Chondrocyte (in vitro differentiated cells): ENCODE results near the gene KDM4C. TPM values are rescaled to one million over a fixed set of nuclear protein-coding genes. Genes with fewer than 3 reads are reported as not detected.

Experiments used
- DNase-seq: peaks from one replicate; pipeline ENCODE4 v3.0.0; 2021; ENCODE audit warnings: mixed read lengths, low spot score
- H3K27ac Mint-ChIP-seq: one replicate; pipeline ENCODE4 v1.8.0; 2021; ENCODE audit warnings: mild to moderate bottlenecking, moderate library complexity, mixed read lengths; ENCODE audit not compliant: unreplicated experiment
- H3K27me3 Mint-ChIP-seq: 2 replicates; pipeline ENCODE4 v1.8.0; 2021; ENCODE audit warnings: low read depth, mixed read lengths
- H3K36me3 Mint-ChIP-seq: 2 replicates; pipeline ENCODE4 v1.8.0; 2021; ENCODE audit warnings: low read depth, mixed read lengths
- H3K4me1 Mint-ChIP-seq: 2 replicates; pipeline ENCODE4 v1.8.0; 2021; ENCODE audit warnings: low read depth, mild to moderate bottlenecking, mixed read lengths
- H3K4me3 Mint-ChIP-seq: one replicate; pipeline ENCODE4 v1.8.0; 2021; ENCODE audit warnings: mild to moderate bottlenecking, moderate library complexity, mixed read lengths; ENCODE audit not compliant: unreplicated experiment
- H3K9me3 Mint-ChIP-seq: 2 replicates; pipeline ENCODE4 v1.8.0; 2021; ENCODE audit warnings: low read depth, mixed read lengths
- total RNA-seq: library from RNA; stranded (reverse); gene quantifications from 3 replicates; pipeline ENCODE4 v1.2.1, GENCODE V29; 2021
- TF ChIP-seq, protein P1 (sequence below): fragments of 200-600 bp; sonication (generic); IDR thresholded peaks from 2 replicates; pipeline ENCODE4 v1.5.0; 2021; ENCODE audit warnings: antibody characterized with exemption, mild to moderate bottlenecking, moderate library complexity

KDM4C gene
- total RNA-seq, 1 donor from 2014 or later: 18.1 TPM

DNA sequence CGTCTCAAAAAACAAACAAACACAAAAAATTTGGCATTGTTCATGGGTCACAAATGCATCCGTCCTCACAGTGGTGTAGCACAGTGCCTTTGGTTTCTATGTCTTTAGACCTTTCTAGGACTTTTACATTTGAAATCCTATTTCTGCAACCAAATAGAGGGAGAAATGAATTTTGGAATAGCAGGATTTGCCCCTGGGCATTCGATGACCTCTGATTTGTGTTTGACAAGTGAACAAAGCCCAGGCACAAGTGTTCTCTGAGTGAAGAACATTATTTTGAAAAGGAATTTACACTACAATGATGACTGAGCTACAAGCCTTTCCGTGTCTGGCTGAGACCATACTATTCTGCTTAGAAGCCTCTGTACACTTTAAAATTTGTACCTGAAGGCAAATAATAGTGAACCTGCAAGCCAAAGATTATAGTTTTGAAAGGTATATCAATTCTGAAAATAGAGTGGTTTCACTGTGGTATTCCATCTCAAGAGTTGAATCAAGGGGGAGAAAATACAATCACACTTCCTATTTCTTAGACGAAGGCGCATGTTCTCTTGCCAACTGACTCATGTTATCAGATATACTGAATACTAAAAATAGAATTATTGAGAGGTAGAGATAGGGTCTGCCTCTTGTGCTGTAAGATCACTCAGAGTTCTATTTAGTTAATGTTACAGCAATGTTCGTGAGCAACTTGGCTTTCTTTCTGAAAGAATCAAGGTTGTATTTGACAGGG, 297.6 kb downstream of the KDM4C start:
- no peak overlapping the region for H3K27ac Mint-ChIP-seq
- DNase-seq: no peak
- H3K9me3 Mint-ChIP-seq: no peaks in the 10 kb centered on the region
- no peaks in the 10 kb centered on the region for H3K27me3 Mint-ChIP-seq
- H3K4me3 Mint-ChIP-seq: no peak overlapping the region
- H3K4me1 Mint-ChIP-seq: peaks cover 5% of the 10 kb centered on the region
- TF ChIP-seq, protein P1, sequence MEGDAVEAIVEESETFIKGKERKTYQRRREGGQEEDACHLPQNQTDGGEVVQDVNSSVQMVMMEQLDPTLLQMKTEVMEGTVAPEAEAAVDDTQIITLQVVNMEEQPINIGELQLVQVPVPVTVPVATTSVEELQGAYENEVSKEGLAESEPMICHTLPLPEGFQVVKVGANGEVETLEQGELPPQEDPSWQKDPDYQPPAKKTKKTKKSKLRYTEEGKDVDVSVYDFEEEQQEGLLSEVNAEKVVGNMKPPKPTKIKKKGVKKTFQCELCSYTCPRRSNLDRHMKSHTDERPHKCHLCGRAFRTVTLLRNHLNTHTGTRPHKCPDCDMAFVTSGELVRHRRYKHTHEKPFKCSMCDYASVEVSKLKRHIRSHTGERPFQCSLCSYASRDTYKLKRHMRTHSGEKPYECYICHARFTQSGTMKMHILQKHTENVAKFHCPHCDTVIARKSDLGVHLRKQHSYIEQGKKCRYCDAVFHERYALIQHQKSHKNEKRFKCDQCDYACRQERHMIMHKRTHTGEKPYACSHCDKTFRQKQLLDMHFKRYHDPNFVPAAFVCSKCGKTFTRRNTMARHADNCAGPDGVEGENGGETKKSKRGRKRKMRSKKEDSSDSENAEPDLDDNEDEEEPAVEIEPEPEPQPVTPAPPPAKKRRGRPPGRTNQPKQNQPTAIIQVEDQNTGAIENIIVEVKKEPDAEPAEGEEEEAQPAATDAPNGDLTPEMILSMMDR: no peak
- H3K36me3 Mint-ChIP-seq: peaks cover 2% of the 10 kb centered on the region

DNA sequence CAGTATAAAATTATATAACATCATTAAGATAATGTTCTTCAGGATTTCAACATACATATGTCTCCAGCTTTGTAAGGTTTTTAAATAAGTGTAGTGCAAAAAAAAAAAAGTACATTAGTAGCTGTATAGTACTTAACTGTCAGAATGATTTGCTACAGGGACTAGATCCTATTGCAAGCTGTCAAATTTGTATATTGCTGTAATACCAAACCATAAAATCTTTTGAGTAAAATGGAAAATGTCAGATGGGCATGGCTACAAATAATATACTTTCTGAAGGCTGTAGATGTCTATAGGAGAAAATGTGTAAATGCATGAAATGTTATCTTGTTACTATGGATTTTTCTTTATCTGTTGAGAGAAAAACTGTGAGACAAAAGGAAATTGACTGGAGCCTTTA, 298.5 kb downstream of the KDM4C start:
- Mint-ChIP-seq H3K4me1 (peaks cover 5% of the 10 kb centered on the region), H3K4me3 (no peak overlapping the region), H3K36me3 (peaks cover 2% of the 10 kb centered on the region), H3K27ac (no peak overlapping the region), H3K27me3 (no peaks in the 10 kb centered on the region), H3K9me3 (no peaks in the 10 kb centered on the region)
- no peak for DNase-seq
- TF ChIP-seq, protein P1: no peak

DNA sequence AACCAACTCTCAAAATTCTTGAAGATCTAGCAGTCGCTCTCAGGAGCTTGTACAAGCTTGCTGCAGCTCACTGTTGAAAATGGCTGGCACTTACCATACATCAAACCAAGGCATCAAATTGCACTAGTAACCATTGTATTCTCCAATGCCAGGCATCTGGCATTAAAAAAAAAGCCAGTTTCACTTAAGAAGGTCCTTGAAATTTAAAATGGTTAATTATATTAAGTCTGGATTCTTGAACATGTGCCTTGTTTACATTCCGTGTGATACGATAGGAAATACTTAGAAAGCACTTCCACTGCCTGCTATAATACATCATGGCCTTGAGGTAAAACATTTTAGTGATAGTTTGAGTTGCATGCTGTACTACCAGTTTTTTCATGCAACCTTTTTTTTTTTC, 300.7 kb downstream of the KDM4C start:
- peaks cover 2% of the 10 kb centered on the region for H3K36me3 Mint-ChIP-seq
- no peaks in the 10 kb centered on the region for H3K4me1 Mint-ChIP-seq
- no peaks in the 10 kb centered on the region for H3K9me3 Mint-ChIP-seq
- H3K27me3 Mint-ChIP-seq: no peaks in the 10 kb centered on the region
- H3K4me3 Mint-ChIP-seq: no peak overlapping the region
- TF ChIP-seq, protein P1: no peak
- no peak overlapping the region for H3K27ac Mint-ChIP-seq
- DNase-seq: no peak

DNA sequence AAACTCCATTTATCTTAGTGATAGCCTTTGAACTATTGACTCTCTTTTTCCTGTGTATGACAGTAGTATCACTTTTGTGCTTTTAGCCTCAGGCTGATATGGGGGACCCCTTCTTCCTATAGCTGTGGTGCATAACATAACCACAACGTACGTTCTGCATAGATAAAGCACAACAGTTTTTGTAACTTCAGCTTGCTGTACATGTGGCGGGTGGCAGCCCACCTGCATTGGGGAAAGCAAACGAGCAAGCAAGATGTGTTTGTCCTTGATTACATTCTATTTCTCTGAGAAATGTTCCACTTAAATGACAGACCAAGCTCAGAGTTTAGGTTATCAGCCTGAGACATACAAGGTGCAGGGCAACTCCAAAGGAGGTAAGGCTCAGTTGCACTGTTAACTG, 309.4 kb downstream of the KDM4C start:
- Mint-ChIP-seq H3K4me3 (no peak overlapping the region), H3K9me3 (no peaks in the 10 kb centered on the region), H3K27ac (no peak overlapping the region), H3K4me1 (no peaks in the 10 kb centered on the region), H3K27me3 (no peaks in the 10 kb centered on the region), H3K36me3 (peaks cover 2% of the 10 kb centered on the region)
- TF ChIP-seq, protein P1: no peak
- no peak for DNase-seq

DNA sequence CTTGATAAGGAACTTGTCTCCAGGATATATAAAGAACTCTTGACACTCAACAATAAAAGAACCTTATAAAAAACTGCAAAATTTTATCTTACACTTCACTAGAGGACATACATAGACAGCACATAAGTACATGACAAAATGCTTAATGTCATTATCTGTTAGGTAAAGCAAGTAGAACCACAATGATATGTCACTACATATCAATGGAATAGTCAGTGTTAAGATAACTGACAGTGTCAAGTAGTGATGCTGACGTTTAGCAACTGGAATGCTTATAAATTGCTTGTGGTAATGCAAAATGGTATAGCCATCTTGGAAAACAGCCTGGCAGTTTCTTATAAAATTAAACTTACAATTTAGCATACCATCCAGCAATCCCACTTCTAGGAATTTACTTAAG, 314.1 kb downstream of the KDM4C start:
- TF ChIP-seq, protein P1: no peak
- Mint-ChIP-seq H3K4me3 (no peak overlapping the region), H3K9me3 (no peaks in the 10 kb centered on the region), H3K27ac (no peak overlapping the region), H3K36me3 (peaks cover 3% of the 10 kb centered on the region), H3K27me3 (no peaks in the 10 kb centered on the region), H3K4me1 (no peaks in the 10 kb centered on the region)
- no peak for DNase-seq
